ENCODE data around the gene MYH9. TPM values are rescaled to one million over a fixed set of nuclear protein-coding genes. Genes with fewer than 3 reads are reported as not detected.

Gene MYH9
- total RNA-seq, 2 experiments from 2014 or later = 901 to 925 TPM

- DNase-seq = no peak
- Mint-ChIP-seq H3K27me3 (no peaks in the 10 kb centered on the region), H3K4me1 (ENCODE audit: low read depth) (peaks cover 73% of the 10 kb centered on the region), H3K36me3 (ENCODE audit: low read depth) (no peaks in the 10 kb centered on the region), H3K4me3 (peak overlapping the region; percentile 39), H3K27ac (peak overlapping the region; percentile 74), H3K9me3 (no peaks in the 10 kb centered on the region)
- Histone ChIP-seq H3K9me3 (ENCODE audit: control insufficient read depth in 1 of 2, insufficient read depth in 1 of 2, low read length in 2 of 2) (peaks cover 0 to 5% of the 10 kb centered on the region in 2 experiments), H3K4me3 (ENCODE audit: low read length) (no peak overlapping the region), H3K36me3 (ENCODE audit: insufficient read depth, low read length) (no peaks in the 10 kb centered on the region), H3K27ac (ENCODE audit: low read depth in 1 of 2, low read length in 2 of 2) (peak overlapping the region in 1 of 2 donors; percentile 36), H3K4me1 (ENCODE audit: insufficient read depth, low read length) (peaks cover 76% of the 10 kb centered on the region), H3K27me3 (ENCODE audit: control insufficient read depth in 1 of 2, insufficient read depth in 2 of 2, low read length in 2 of 2) (no peaks in the 10 kb centered on the region)
- POLR2A ChIA-PET = no interaction called here
- intact Hi-C loops (cut with DNase I, micrococcal nuclease) = loop anchor here in 1 of 2 experiments (5.0 kb wide), 1 partner anchor 43 kb away; no protein-coding TSS in a partner anchor
- CTCF ChIA-PET = interaction anchor here (1.0 kb wide), 1 partner anchor 20 kb away, joined by 4 read pairs; the partner anchor contains the start of gene MYH9
- no peak for TF ChIP-seq CTCF (IDR thresholded peaks at IDR 0.05)
- ATAC-seq (ENCODE audit: poor library complexity) = no peak
Measured at GRCh38 chr22:36409056-36409455, 21.3 kb upstream of the MYH9 start.

GRCh38 chr22:36406721-36407120 lies 19.0 kb upstream of the MYH9 start:
- Histone ChIP-seq H3K36me3 (ENCODE audit: insufficient read depth, low read length) (no peaks in the 10 kb centered on the region), H3K27ac (ENCODE audit: low read depth in 1 of 2, low read length in 2 of 2) (peak overlapping the region; percentile 59 to 83), H3K4me1 (ENCODE audit: insufficient read depth, low read length) (peaks cover 83% of the 10 kb centered on the region), H3K9me3 (ENCODE audit: control insufficient read depth in 1 of 2, insufficient read depth in 1 of 2, low read length in 2 of 2) (peaks cover 0 to 5% of the 10 kb centered on the region in 2 experiments), H3K4me3 (ENCODE audit: low read length) (no peak overlapping the region), H3K27me3 (ENCODE audit: control insufficient read depth in 1 of 2, insufficient read depth in 2 of 2, low read length in 2 of 2) (no peaks in the 10 kb centered on the region)
- ATAC-seq (ENCODE audit: poor library complexity) = no peak
- H3K4me1 Mint-ChIP-seq (ENCODE audit: low read depth) = peaks cover 63% of the 10 kb centered on the region
- no peak for TF ChIP-seq CTCF (IDR thresholded peaks at IDR 0.05)
- peak overlapping the region; percentile 90 for H3K27ac Mint-ChIP-seq
- H3K27me3 Mint-ChIP-seq = no peaks in the 10 kb centered on the region
- no peak for DNase-seq
- ChIA-PET POLR2A (interaction anchor here (1.2 to 4.0 kb wide), 4 partner anchors 19 to 74 kb away, joined by 3 to 33 read pairs (median 8); partner anchors contain the start of gene MYH9), CTCF (interaction anchor here (1.4 to 3.0 kb wide), 3 partner anchors 29 to 63 kb away, joined by 3 to 14 read pairs (median 12); no protein-coding TSS in a partner anchor)
- no peak overlapping the region for H3K4me3 Mint-ChIP-seq
- intact Hi-C loops (cut with DNase I, micrococcal nuclease) = loop anchor here in 1 of 2 experiments (5.0 kb wide), 1 partner anchor 46 kb away; no protein-coding TSS in a partner anchor
- no peaks in the 10 kb centered on the region for H3K9me3 Mint-ChIP-seq
- no peaks in the 10 kb centered on the region for H3K36me3 Mint-ChIP-seq (ENCODE audit: low read depth)

GRCh38 chr22:36405671-36406538 lies 18.1 kb upstream of the MYH9 start:
- Mint-ChIP-seq H3K27ac (peak overlapping the region; percentile 90), H3K4me1 (ENCODE audit: low read depth) (peaks cover 57% of the 10 kb centered on the region), H3K9me3 (no peaks in the 10 kb centered on the region), H3K36me3 (ENCODE audit: low read depth) (no peaks in the 10 kb centered on the region), H3K27me3 (no peaks in the 10 kb centered on the region), H3K4me3 (peak overlapping the region; percentile 65)
- ChIA-PET CTCF (interaction anchor here (1.1 to 3.0 kb wide), 7 partner anchors 9 to 64 kb away, joined by 3 to 14 read pairs (median 4); no protein-coding TSS in a partner anchor), POLR2A (interaction anchor here (1.0 to 4.0 kb wide), 10 partner anchors 10 to 73 kb away, joined by 3 to 33 read pairs (median 8); partner anchors contain the start of gene MYH9)
- DNase-seq = peak in 13 of 14 experiments; percentile 36 to 89 (median 49)
- Histone ChIP-seq H3K9me3 (ENCODE audit: control insufficient read depth in 1 of 2, insufficient read depth in 1 of 2, low read length in 2 of 2) (peaks cover 0 to 5% of the 10 kb centered on the region in 2 experiments), H3K4me3 (ENCODE audit: low read length) (peak overlapping the region; percentile 12), H3K27ac (ENCODE audit: low read depth in 1 of 2, low read length in 2 of 2) (peak overlapping the region; percentile 59 to 83), H3K36me3 (ENCODE audit: insufficient read depth, low read length) (no peaks in the 10 kb centered on the region), H3K27me3 (ENCODE audit: control insufficient read depth in 1 of 2, insufficient read depth in 2 of 2, low read length in 2 of 2) (no peaks in the 10 kb centered on the region), H3K4me1 (ENCODE audit: insufficient read depth, low read length) (peaks cover 76% of the 10 kb centered on the region)
- peak; percentile 21 for TF ChIP-seq CTCF (IDR thresholded peaks at IDR 0.05)
- ATAC-seq (ENCODE audit: poor library complexity) = peak; percentile 55
- intact Hi-C loops (cut with DNase I, micrococcal nuclease) = loop anchor here (1.0 to 5.0 kb wide), 2 partner anchors 46 to 64 kb away; no protein-coding TSS in a partner anchor
